Retinal pigment epithelial cell (primary cell): ENCODE results near the gene ZEB2.

ENCODE experiments used
- DNase-seq: peaks from one replicate; pipeline ENCODE4 v3.0.0-alpha.2; 2010; ENCODE audit warnings: low read depth
- H3K4me3 ChIP-seq: 2 replicates; pipeline ENCODE4 v1.5.1; 2011; ENCODE audit warnings: mild to moderate bottlenecking, low read length, control low read depth, moderate library complexity
- TF ChIP-seq, protein P1 (sequence below): conservative IDR thresholded peaks from 2 replicates; pipeline ENCODE4 v1.5.1; 2011; ENCODE audit warnings: low read depth, low read length, control low read depth, inconsistent platforms

Gene ZEB2

GRCh38 chr2:144509879-144510221 lies 10.1 kb downstream of the ZEB2 start:
- TF ChIP-seq, protein P1, sequence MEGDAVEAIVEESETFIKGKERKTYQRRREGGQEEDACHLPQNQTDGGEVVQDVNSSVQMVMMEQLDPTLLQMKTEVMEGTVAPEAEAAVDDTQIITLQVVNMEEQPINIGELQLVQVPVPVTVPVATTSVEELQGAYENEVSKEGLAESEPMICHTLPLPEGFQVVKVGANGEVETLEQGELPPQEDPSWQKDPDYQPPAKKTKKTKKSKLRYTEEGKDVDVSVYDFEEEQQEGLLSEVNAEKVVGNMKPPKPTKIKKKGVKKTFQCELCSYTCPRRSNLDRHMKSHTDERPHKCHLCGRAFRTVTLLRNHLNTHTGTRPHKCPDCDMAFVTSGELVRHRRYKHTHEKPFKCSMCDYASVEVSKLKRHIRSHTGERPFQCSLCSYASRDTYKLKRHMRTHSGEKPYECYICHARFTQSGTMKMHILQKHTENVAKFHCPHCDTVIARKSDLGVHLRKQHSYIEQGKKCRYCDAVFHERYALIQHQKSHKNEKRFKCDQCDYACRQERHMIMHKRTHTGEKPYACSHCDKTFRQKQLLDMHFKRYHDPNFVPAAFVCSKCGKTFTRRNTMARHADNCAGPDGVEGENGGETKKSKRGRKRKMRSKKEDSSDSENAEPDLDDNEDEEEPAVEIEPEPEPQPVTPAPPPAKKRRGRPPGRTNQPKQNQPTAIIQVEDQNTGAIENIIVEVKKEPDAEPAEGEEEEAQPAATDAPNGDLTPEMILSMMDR = no peak
- DNase-seq = no peak
- H3K4me3 ChIP-seq = no peak overlapping the region

- no peak for DNase-seq
- TF ChIP-seq, protein P1 = no peak
- peak overlapping the region; percentile 25 for H3K4me3 ChIP-seq
Observed at GRCh38 chr2:144509001-144509878, 10.7 kb downstream of the ZEB2 start.

GRCh38 chr2:144508172-144508851 lies 11.6 kb downstream of the ZEB2 start:
- TF ChIP-seq, protein P1 = no peak
- H3K4me3 ChIP-seq = no peak overlapping the region
- no peak for DNase-seq

DNA sequence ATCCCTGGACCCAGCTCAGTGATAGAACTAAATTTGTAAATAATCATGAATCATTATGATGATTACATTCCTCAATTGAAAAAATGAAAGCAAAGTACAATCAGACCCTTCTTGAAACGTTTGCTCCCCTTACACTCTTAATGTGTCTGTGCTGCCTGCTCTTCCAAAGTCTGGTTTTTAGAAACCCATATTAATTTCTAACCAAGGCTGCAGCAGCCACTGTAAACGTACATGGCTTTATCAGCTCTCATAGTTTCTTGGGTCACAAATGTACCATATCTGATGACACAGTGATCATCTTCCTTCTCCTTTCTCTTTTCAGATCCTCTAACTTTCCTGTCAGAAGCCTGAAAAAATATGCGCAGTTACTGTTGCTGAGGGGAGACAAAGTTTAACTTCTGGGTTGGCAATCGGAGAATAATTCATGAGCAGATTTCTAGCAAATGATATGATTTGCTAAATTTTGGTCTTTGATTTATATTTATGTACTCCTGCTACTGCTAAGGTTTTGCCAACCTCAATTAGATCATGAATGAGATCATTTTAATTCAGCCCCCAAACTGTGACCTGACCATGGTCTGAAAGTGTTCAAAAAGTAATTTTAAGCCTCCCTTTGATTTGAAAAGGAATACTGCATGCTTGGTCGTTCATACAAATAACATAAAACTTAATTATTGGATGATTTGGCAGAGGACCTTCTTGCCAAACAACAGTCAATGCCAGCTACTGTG lies 12.3 kb downstream of the ZEB2 start:
- DNase-seq = no peak
- TF ChIP-seq, protein P1 = no peak
- H3K4me3 ChIP-seq = no peak overlapping the region

GRCh38 chr2:144505245-144505831 lies 14.6 kb downstream of the ZEB2 start:
- no peak for DNase-seq
- TF ChIP-seq, protein P1 = no peak
- H3K4me3 ChIP-seq = no peak overlapping the region

- H3K4me3 ChIP-seq = no peak overlapping the region
- DNase-seq = no peak
- TF ChIP-seq, protein P1 = peak; percentile 36
Observed at GRCh38 chr2:144504218-144504641, 15.7 kb downstream of the ZEB2 start.
